H1 (cell line): ENCODE measurements around the gene MYBPC1. TPM values are rescaled to one million over a fixed set of nuclear protein-coding genes. Genes with fewer than 3 reads are reported as not detected.

ENCODE experiments used
- CTCF ChIA-PET: fragments of 300-600 bp; sonication (Branson Sonifier 250); formaldehyde crosslinking; loops from one replicate; lab custom pipeline; 2021; ENCODE audit not compliant: partially characterized antibody; lab: Charles Lee
- POLR2A ChIA-PET: fragments of 300-600 bp; sonication (Branson Sonifier 250); formaldehyde crosslinking; loops from one replicate; lab custom pipeline; 2021; ENCODE audit warnings: inconsistent platforms; ENCODE audit not compliant: partially characterized antibody; lab: Charles Lee
- DNase-seq, 2 experiments: peaks; one replicate each; pipeline versions ENCODE4 v3.0.0 to v3.0.0-alpha.2; 2010 to 2022; ENCODE audit warnings: low spot score in 2 of 2, low read depth in 1 of 2, mixed read lengths in 1 of 2
- FAIRE-seq: peaks from 2 replicates; lab custom pipeline; 2011; peaks lifted over from hg19 to GRCh38; lab: Jason Lieb, UNC
- H2AFZ ChIP-seq: 2 replicates; pipeline ENCODE4 v1.8.1; 2012; ENCODE audit warnings: low read length, inconsistent platforms
- H2AK5ac ChIP-seq: 2 replicates; pipeline ENCODE4 v1.6.1; 2013; ENCODE audit warnings: low read depth, low read length
- H2BK120ac ChIP-seq: replicated peaks from 2 replicates; pipeline ENCODE3; 2013; ENCODE audit warnings: low read depth, low read length, inconsistent platforms
- H2BK12ac ChIP-seq: 2 replicates; pipeline ENCODE4 v1.6.1; 2013; ENCODE audit warnings: low read depth, low read length
- H2BK15ac ChIP-seq: 2 replicates; pipeline ENCODE4 v1.6.1; 2013; ENCODE audit warnings: low read length
- H2BK20ac ChIP-seq: 2 replicates; pipeline ENCODE4 v1.6.1; 2013; ENCODE audit warnings: low read length
- H2BK5ac ChIP-seq: 2 replicates; pipeline ENCODE4 v1.6.1; 2013; ENCODE audit warnings: low read depth, low read length
- H3K14ac ChIP-seq: 2 replicates; pipeline ENCODE4 v1.6.1; 2013; ENCODE audit warnings: inconsistent platforms; ENCODE audit not compliant: insufficient read length
- H3K18ac ChIP-seq: 2 replicates; pipeline ENCODE4 v1.6.1; 2013; ENCODE audit warnings: low read length; ENCODE audit errors: extremely low read depth
- H3K23ac ChIP-seq: 2 replicates; pipeline ENCODE4 v1.6.1; 2013; ENCODE audit warnings: inconsistent platforms; ENCODE audit not compliant: insufficient read length
- H3K23me2 ChIP-seq: 2 replicates; pipeline ENCODE4 v1.6.1; 2013; ENCODE audit warnings: low read depth, low read length
- H3K27ac ChIP-seq: 2 replicates; pipeline ENCODE4 v1.6.1; 2011; ENCODE audit warnings: low read depth, low read length, inconsistent platforms
- H3K27me3 ChIP-seq, 4 experiments: replicated peaks in 1 of 4; 1 replicate in 1 of 4; 2 replicates in 3 of 4; pipeline versions ENCODE4 v1.6.1 to v1.8.1; 2011 to 2013; ENCODE audit warnings: low read length in 3 of 4, mild to moderate bottlenecking in 3 of 4, inconsistent platforms in 2 of 4, mixed read lengths in 2 of 4, moderate library complexity in 1 of 4; ENCODE audit not compliant: control insufficient read depth in 3 of 4, insufficient read depth in 3 of 4; ENCODE audit errors: extremely low read depth in 1 of 4
- H3K36me3 ChIP-seq, 4 experiments: 2 replicates each; pipeline versions ENCODE4 v1.6.1 to v1.8.1; 2011 to 2013; ENCODE audit warnings: mild to moderate bottlenecking in 4 of 4, low read length in 3 of 4, moderate library complexity in 2 of 4, control low read depth in 1 of 4, inconsistent platforms in 1 of 4; ENCODE audit not compliant: insufficient read depth in 4 of 4, control insufficient read depth in 2 of 4
- H3K4ac ChIP-seq: replicated peaks from 2 replicates; pipeline ENCODE3; 2013; ENCODE audit warnings: low read length, low read depth, mixed read lengths, inconsistent platforms; ENCODE audit not compliant: insufficient read length
- H3K4me1 ChIP-seq, 4 experiments: replicated peaks in 1 of 4; 1 replicate in 1 of 4; 2 replicates in 3 of 4; pipeline versions ENCODE4 v1.6.1 to v1.8.1; 2011 to 2013; ENCODE audit warnings: low read length in 3 of 4, inconsistent platforms in 2 of 4, mixed read lengths in 1 of 4; ENCODE audit not compliant: insufficient read depth in 4 of 4, control insufficient read depth in 3 of 4
- H3K4me2 ChIP-seq, 2 experiments: 2 replicates each; pipeline versions ENCODE4 v1.6.1 to v1.8.1; 2011 to 2013; ENCODE audit warnings: low read depth in 2 of 2, low read length in 2 of 2, control low read depth in 1 of 2, inconsistent platforms in 1 of 2, mild to moderate bottlenecking in 1 of 2; ENCODE audit not compliant: insufficient read depth in 1 of 2
- H3K4me3 ChIP-seq, 4 experiments: fragments of 200-600, 300-600 bp in 1 of 4; sonication (generic), shearing (Covaris generic), sonication (Bioruptor Twin) in 1 of 4; 2 replicates each; pipeline versions ENCODE4 v1.5.1 to v1.8.1; 2011 to 2016; ENCODE audit warnings: low read length in 4 of 4, low read depth in 3 of 4, control low read depth in 2 of 4, inconsistent platforms in 2 of 4, mild to moderate bottlenecking in 2 of 4, mixed read lengths in 1 of 4, moderate library complexity in 1 of 4; ENCODE audit not compliant: insufficient read depth in 2 of 4; ENCODE audit errors: extremely low read depth in 1 of 4
- H3K56ac ChIP-seq: replicated peaks from 2 replicates; pipeline ENCODE3; 2013; ENCODE audit warnings: low read depth, mild to moderate bottlenecking, mixed read lengths, low read length, inconsistent platforms; ENCODE audit not compliant: insufficient read length
- H3K79me1 ChIP-seq: 2 replicates; pipeline ENCODE4 v1.6.1; 2013; ENCODE audit warnings: low read depth, low read length, control low read depth
- H3K79me2 ChIP-seq, 2 experiments: 2 replicates each; pipeline versions ENCODE4 v1.6.1 to v1.8.1; 2012 to 2013; ENCODE audit warnings: low read length in 2 of 2, mild to moderate bottlenecking in 2 of 2, inconsistent platforms in 1 of 2; ENCODE audit not compliant: insufficient read depth in 2 of 2, control insufficient read depth in 1 of 2
- H3K9ac ChIP-seq, 4 experiments: replicated peaks in 1 of 4; 1 replicate in 1 of 4; 2 replicates in 3 of 4; pipeline versions ENCODE4 v1.6.1 to v1.8.1; 2011 to 2013; ENCODE audit warnings: low read depth in 3 of 4, low read length in 3 of 4, control low read depth in 2 of 4, mild to moderate bottlenecking in 2 of 4, moderate library complexity in 2 of 4, inconsistent platforms in 1 of 4; ENCODE audit errors: extremely low read depth in 1 of 4
- H3K9me3 ChIP-seq, 2 experiments: 2 replicates each; pipeline versions ENCODE4 v1.6.1 to v1.8.1; 2012 to 2013; ENCODE audit warnings: mild to moderate bottlenecking in 2 of 2, moderate library complexity in 2 of 2, control low read depth in 1 of 2, inconsistent platforms in 1 of 2, low read depth in 1 of 2, low read length in 1 of 2, mixed read lengths in 1 of 2; ENCODE audit not compliant: insufficient read depth in 2 of 2
- H4K20me1 ChIP-seq, 2 experiments: replicated peaks in 1 of 2; 2 replicates each; pipeline versions ENCODE3 to v1.8.1; 2011 to 2013; ENCODE audit warnings: inconsistent platforms in 2 of 2, low read length in 2 of 2, mild to moderate bottlenecking in 1 of 2; ENCODE audit not compliant: insufficient read depth in 2 of 2, control insufficient read depth in 1 of 2
- H4K5ac ChIP-seq: 2 replicates; pipeline ENCODE4 v1.6.1; 2013; ENCODE audit warnings: low read length, low read depth, mixed read lengths, inconsistent platforms; ENCODE audit not compliant: insufficient read length
- H4K8ac ChIP-seq: 2 replicates; pipeline ENCODE4 v1.8.0; 2013; ENCODE audit warnings: mild to moderate bottlenecking, moderate library complexity, low read length, inconsistent platforms; ENCODE audit not compliant: insufficient read depth; ENCODE audit errors: extremely low read depth
- H4K91ac ChIP-seq: replicated peaks from 2 replicates; pipeline ENCODE3; 2013; ENCODE audit warnings: low read length, mixed read lengths, inconsistent platforms; ENCODE audit not compliant: insufficient read length
- ATF3 ChIP-seq: IDR thresholded peaks from 2 replicates; pipeline ENCODE4 v1.6.1; 2011; ENCODE audit warnings: low read depth, mild to moderate bottlenecking, low read length; ENCODE audit not compliant: insufficient read depth
- CEBPB ChIP-seq: IDR thresholded peaks from 2 replicates; pipeline ENCODE4 v1.6.1; 2012; ENCODE audit warnings: low read depth, low read length
- CTCF ChIP-seq, 3 experiments: IDR thresholded peaks; 1 replicate in 2 of 3; 2 replicates in 1 of 3; pipeline versions ENCODE4 v1.5.1 to v1.6.1; 2011; ENCODE audit warnings: low read length in 3 of 3, mild to moderate bottlenecking in 3 of 3, inconsistent platforms in 2 of 3, low read depth in 1 of 3, moderate library complexity in 1 of 3; ENCODE audit not compliant: insufficient read depth in 1 of 3; ENCODE audit errors: control extremely low read depth in 1 of 3
- RAD21 ChIP-seq, 2 experiments: IDR thresholded peaks in 1 of 2; conservative IDR thresholded peaks in 1 of 2; 2 replicates each; pipeline ENCODE4 v1.6.1; 2011; ENCODE audit warnings: low read depth in 2 of 2, low read length in 2 of 2, improper control_type of control experiment in 1 of 2, inconsistent platforms in 1 of 2, mild to moderate bottlenecking in 1 of 2, moderate library complexity in 1 of 2
- RBBP5 ChIP-seq: IDR thresholded peaks from 2 replicates; pipeline ENCODE4 v1.7.1; 2012; ENCODE audit warnings: low read depth, mild to moderate bottlenecking, inconsistent platforms, low read length, moderate library complexity, borderline replicate concordance
- YY1 ChIP-seq: IDR thresholded peaks from 2 replicates; pipeline ENCODE4 v1.6.1; 2011; ENCODE audit warnings: low read depth, mild to moderate bottlenecking, low read length
- WGBS, 2 experiments: shearing (Covaris generic) in 1 of 2; methylation state at CpG; one replicate each; pipeline versions ENCODE4 v1.1.6 to v1.1.7; 2013 to 2015; ENCODE audit warnings: low lambda C conversion rate in 2 of 2, mixed read lengths in 2 of 2, inconsistent platforms in 1 of 2, low coverage in 1 of 2, missing lambda C conversion rate in 1 of 2; ENCODE audit not compliant: insufficient replicate concordance in 2 of 2, insufficient coverage in 1 of 2, insufficient read length in 1 of 2; ENCODE audit errors: extremely low coverage in 1 of 2, missing lambda C conversion rate in 1 of 2; 5-methylcytosine and 5-hydroxymethylcytosine counted together
- polyA plus RNA-seq, 7 experiments: library from polyadenylated mRNA; depleted of rRNA in 3 of 7; stranded (reverse) in 5 of 7; unstranded in 2 of 7; fragments of >200 nt in 5 of 7; fragments of 200-250 nt in 2 of 7; gene quantifications; 1 replicate in 5 of 7; 2 replicates in 1 of 7; 4 replicates in 1 of 7; pipeline versions ENCODE4 v1.2.1 to v1.2.3, GENCODE V29; 2011 to 2013; ENCODE audit warnings: missing spikeins in 2 of 7, mixed read lengths in 2 of 7
- total RNA-seq: library from RNA; stranded (reverse); fragmentation: NEBNext Ultra II Directional; extraction: Animal tissue kit (Norgen Biotek cat#: 25700); gene quantifications from 2 replicates; pipeline ENCODE4 v1.2.1, GENCODE V29; 2021

Gene MYBPC1
- total and polyA plus RNA-seq, 2 of the 8 experiments (the other 6 are each of a cell fraction or from before 2014, with no cell fraction given): not detected

DNA sequence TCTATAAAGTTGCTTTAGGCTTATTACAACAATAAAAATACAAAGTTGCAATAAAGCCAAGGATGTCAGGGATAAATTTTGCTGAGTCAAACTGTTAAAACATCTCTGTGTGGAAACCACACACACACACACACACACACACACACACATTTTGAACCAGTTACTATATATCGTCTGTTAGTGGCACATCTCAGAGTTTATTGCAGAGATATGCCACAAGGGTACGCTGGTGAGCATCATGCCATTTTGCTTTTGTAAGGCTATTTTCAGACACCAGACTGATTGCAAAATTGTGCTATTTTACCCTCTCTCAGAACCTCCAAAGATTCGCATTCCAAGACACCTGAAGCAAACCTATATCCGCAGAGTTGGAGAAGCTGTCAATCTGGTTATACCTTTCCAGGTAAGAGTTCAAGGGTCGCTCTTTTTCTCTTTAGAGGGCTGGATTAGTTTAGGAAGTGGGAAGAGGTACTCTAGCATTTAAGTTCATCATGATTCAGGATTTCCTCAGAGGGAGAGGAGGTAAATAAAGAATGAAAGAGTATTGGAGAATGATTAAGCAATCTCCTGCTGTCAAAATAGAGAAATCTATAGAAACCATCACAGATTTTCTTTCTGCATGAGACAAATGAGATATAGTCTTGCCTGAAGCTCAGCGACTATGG lies 75.4 kb downstream of the MYBPC1 start:
- no peaks in the 10 kb centered on the region for H3K79me2 ChIP-seq
- H3K4ac ChIP-seq: no peak overlapping the region
- no peaks in the 10 kb centered on the region for H3K27me3 ChIP-seq
- no peak overlapping the region for H4K91ac ChIP-seq
- H3K23me2 ChIP-seq: no peaks in the 10 kb centered on the region; the same call in 1 of the 2 replicates
- no peak overlapping the region for H3K23ac ChIP-seq
- no peak overlapping the region for H4K5ac ChIP-seq
- H2BK15ac ChIP-seq: no peak overlapping the region
- H3K56ac ChIP-seq: no peak overlapping the region
- no peak overlapping the region for H2BK5ac ChIP-seq
- ChIA-PET CTCF (interaction anchor here (0.6 to 4.2 kb wide), 13 partner anchors 9 to 326 kb away, joined by 3 to 32 read pairs (median 3); no protein-coding TSS in a partner anchor), POLR2A (no interaction called here)
- peaks cover 0 to 3% (median 0%) of the 10 kb centered on the region in 4 experiments; a peak in 1 of 7 replicates for H3K4me1 ChIP-seq
- no peak overlapping the region for H2AK5ac ChIP-seq
- H2BK12ac ChIP-seq: no peak overlapping the region
- no peaks in the 10 kb centered on the region for H3K36me3 ChIP-seq
- H2BK20ac ChIP-seq: no peak overlapping the region
- no peak overlapping the region for H3K27ac ChIP-seq
- H4K8ac ChIP-seq: no peak overlapping the region
- peak; percentile 62 for FAIRE-seq
- no peaks in the 10 kb centered on the region for H3K9me3 ChIP-seq
- no peak overlapping the region for H3K14ac ChIP-seq
- no peak overlapping the region for H2BK120ac ChIP-seq
- 54% methylated on average over 6 of the region's 6 CpGs; no CpG with 5 or more reads in 1 of the 2 experiments for WGBS, 2 experiments
- no peaks in the 10 kb centered on the region for H4K20me1 ChIP-seq
- no peak for DNase-seq
- no peaks in the 10 kb centered on the region for H3K79me1 ChIP-seq
- no peak overlapping the region for H3K4me3 ChIP-seq
- no peak overlapping the region for H3K4me2 ChIP-seq
- H2AFZ ChIP-seq: peak overlapping the region; percentile 92
- TF ChIP-seq ATF3 (no peak), RBBP5 (no peak), CEBPB (peak; percentile 44; the same call in 1 of the 2 replicates), YY1 (0 out of 2 replicates have a peak, but pooled peaks have one; percentile 29), CTCF (IDR thresholded peaks at IDR 0.05; ENCODE audit: control extremely low read depth in 1 of 3, insufficient read depth in 1 of 3, low read depth in 1 of 3, low read length in 3 of 3) (peak in 2 of 3 experiments; percentile 43 to 75; a peak in 3 of 4 replicates), RAD21 (IDR thresholded peaks at IDR 0.05 in 1 of 2, conservative IDR thresholded peaks at IDR 0.05 in 1 of 2; ENCODE audit: low read depth in 2 of 2, low read length in 2 of 2) (peak; percentile 57 to 61)
- no peak overlapping the region for H3K9ac ChIP-seq
- no peak overlapping the region; the same call in 1 of the 2 replicates for H3K18ac ChIP-seq
